Right kidney (tissue), 1 donor: Measurements from ENCODE around the gene HELB.

Experiments used
- DNase-seq: peaks from one replicate; pipeline ENCODE4 v3.0.0-alpha.2; 2016

The HELB gene

DNA sequence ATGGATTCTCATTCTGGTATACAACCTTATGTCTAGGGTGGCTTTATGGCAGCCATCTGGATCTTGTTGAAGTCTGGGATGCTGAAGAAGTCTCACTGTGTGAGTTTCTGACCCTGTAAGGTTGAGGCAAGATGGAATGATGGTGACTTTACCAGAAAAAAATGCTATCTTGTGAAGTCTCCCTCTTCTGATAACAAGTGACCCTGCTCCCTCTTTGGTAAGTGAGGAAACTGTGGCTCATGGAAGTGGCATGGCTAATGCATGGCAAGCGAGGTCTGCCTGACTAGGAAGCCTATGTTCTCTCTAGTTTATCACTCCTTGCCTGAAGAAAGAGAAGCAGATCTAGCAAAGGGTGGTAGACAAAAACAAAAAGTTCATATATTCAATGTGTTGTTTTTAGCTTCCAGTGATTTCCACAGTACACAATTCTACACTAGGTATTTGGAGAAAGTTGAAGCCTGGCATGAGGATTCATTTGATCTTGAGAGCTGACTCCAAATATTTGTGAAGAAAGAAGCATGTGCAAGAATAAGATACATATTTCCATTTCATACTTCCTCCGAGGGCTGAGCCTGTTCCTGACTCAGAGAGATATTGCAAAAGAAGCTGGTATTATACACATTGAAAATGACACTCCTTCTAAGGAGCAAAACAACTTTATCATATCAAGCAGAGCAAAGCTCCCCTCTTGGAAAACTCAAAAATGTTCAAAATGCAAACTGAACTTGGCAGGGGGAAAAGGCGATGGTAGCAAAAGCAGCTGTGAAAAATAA is 63.6 kb downstream of the HELB start:
- DNase-seq = no peak

DNA sequence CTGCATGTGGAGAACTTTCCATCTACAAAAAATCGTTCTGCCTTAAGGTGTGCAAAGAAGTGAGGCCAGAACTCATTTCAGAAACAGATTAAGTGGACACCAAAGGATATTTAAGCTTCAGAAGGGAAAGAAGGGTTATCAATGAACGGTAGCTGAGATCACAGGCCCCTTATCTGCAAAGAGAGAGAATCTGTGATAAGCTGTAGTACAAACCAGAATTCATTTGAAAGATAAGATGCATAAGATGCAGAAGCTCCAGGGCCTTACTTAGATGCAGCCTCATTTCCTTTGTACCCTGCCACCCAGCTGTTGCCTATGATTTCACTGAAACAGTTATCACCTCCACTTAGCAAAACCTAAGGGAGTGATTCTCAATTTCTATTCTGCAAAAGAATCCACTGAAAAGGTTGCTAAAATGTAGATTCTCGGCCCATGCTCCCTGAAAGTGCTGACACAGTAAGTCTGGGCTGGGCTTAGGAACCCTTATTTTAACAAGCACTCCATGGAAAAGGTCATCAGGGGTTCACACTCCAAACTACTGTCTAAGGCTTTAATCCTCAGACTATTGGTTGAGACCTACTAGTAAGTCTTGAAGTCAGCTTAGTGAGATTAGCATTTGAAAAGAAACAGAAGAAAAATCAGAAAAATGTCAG is 64.8 kb downstream of the HELB start:
- no peak for DNase-seq

DNA sequence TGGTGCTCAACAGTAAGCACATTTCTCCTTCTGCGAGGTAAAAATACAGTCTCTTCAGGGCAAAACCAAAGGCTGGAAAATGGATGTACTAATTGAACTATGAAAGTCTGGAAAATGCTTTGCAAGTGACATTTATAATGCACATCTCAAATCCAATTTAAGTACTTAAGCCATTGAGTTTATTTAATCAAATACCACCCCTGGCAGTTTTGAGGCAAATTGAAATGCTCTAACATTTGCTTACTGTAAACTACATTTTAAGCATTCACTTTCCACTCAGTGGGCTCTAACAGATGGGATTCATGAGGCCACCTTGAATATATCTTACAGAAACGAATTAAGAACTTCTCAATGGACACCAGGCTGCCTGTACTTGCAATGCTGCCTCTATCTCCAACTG is 69.7 kb downstream of the HELB start:
- no peak for DNase-seq

DNA sequence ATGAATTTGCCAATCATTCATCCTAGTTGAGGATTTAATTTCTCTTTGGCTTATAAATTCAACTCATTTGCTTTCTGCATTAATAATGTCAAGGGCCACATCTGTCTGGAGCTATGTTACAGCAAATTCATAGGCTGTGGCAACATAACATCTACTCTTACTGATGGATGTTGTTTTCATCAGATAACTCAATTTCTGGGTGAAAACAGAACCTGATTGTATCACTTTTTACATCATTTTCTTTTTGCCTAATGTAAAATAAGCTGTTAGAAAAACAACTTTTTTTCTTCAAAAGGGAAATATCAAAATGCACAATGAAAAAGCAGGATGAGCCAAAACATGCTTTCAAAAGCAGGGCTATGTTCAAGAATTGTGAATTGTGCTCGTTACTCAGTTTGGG is 73.3 kb downstream of the HELB start:
- no peak for DNase-seq

DNA sequence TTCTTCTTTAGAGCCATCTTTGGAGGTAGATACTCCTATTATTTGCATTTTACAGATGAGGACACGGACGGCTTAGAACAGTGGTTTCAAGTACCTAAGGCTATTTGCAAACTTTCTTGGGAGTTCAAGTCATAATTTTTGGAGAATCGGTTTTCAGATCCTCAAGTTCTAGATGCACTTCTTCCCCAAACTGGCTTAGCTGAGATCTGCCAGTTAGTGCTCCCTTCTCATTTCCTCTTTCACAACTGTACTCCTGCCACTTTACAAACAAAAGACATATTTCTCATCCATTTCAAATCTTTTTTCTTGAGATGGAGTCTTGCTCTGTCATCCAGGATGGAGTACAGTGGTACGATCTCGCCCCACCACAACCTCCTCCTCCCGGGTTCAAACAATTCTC is 77.3 kb downstream of the HELB start:
- no peak for DNase-seq

DNA sequence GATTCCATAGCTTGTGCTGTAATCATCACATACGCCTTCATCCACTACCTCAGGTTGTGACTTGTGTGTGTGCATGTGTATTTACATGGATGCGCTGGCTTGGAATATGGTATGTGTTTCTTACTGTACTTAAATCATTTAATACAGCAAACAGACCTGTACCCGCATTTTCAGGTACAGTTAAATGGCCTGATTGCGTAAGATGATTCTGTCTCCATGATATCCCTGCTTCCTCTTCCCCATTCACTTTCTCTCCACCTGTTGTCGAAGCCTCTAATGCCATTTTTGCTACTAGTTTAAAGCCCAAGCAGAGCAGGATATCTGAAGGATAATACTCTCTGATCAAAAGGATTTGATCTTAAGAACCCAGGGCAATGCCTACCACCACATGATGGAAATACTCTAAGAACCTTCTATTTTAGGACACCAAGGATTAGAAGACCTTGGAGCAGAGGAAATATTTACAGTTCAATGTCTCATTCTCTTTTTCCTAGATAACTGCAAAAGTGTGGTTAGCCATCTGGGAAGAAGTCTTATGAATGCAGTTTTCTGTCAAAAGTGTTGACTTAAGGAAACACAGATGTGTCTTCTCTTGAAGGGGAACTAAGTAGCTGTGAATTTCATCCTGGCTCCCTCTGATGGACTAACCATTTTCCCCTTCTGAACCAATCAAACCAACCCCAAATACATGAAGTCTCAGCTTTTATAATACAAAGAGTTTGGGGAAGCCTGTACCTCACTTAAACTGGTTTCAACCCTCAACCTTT is 78.7 kb downstream of the HELB start:
- no peak for DNase-seq

DNA sequence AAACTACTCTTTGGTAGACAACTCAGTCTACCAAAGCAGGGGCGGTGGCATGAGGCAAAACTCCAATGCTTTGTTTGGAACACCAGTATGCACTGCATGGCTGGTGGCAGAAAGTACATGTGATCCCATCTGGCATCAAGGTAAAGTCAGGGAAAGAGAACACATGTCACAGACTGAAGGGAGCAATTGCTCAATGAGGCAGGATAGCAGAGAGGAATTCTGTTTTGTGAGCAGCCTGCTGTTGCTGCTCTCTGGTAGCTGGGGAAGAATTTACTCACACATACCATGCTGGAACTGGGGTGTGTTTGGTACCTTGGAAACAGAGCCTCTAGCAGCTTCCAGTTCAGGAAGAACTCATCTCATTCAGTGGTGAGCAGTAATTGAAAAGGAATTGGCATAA is 84.8 kb downstream of the HELB start:
- DNase-seq = no peak
